Loucy (cell line): Measurements from ENCODE around the gene EFNB2.

Experiments
- H2AFZ ChIP-seq: fragments of 200-600 bp; sonication (generic); 2 replicates; pipeline ENCODE4 v1.6.0; 2016; ENCODE audit warnings: antibody characterized with exemption, mild to moderate bottlenecking, low read length, moderate library complexity
- H3F3A ChIP-seq: fragments of 200-600 bp; 2 replicates; pipeline ENCODE4 v1.6.0; 2016; ENCODE audit warnings: antibody characterized with exemption, low read depth, mild to moderate bottlenecking
- H3K27me3 ChIP-seq: fragments of 200-600 bp; sonication (generic); 2 replicates; pipeline ENCODE4 v1.6.1; 2014; ENCODE audit warnings: low read length, mild to moderate bottlenecking; ENCODE audit not compliant: insufficient read depth, poor library complexity, severe bottlenecking
- H3K36me3 ChIP-seq: fragments of 200-600 bp; sonication (generic); 2 replicates; pipeline ENCODE4 v1.6.1; 2016; ENCODE audit warnings: low read length; ENCODE audit not compliant: insufficient read depth
- H3K4me1 ChIP-seq: fragments of 200-600 bp; sonication (generic); 2 replicates; pipeline ENCODE4 v1.5.1; 2014; ENCODE audit warnings: low read length, mild to moderate bottlenecking; ENCODE audit not compliant: insufficient read depth, poor library complexity, severe bottlenecking
- H3K4me2 ChIP-seq: fragments of 200-600 bp; sonication (generic); 2 replicates; pipeline ENCODE4 v1.6.0; 2014; ENCODE audit warnings: antibody characterized with exemption, low read length, low read depth, mild to moderate bottlenecking; ENCODE audit not compliant: poor library complexity, severe bottlenecking
- H3K4me3 ChIP-seq: fragments of 200-600 bp; sonication (generic); 2 replicates; pipeline ENCODE4 v1.5.1; 2014; ENCODE audit warnings: low read length, mild to moderate bottlenecking, mixed read lengths; ENCODE audit not compliant: poor library complexity, severe bottlenecking
- H3K79me2 ChIP-seq: fragments of 200-600 bp; sonication (generic); 2 replicates; pipeline ENCODE4 v1.6.1; 2014; ENCODE audit warnings: low read length; ENCODE audit not compliant: insufficient read depth
- H3K9ac ChIP-seq: fragments of 200-600 bp; sonication (generic); 2 replicates; pipeline ENCODE4 v1.6.0; 2014; ENCODE audit warnings: mild to moderate bottlenecking, low read depth, low read length, moderate library complexity; ENCODE audit not compliant: poor library complexity, severe bottlenecking
- H3K9me2 ChIP-seq: fragments of 200-600 bp; sonication (generic); replicated peaks from 2 replicates; pipeline ENCODE4 v1.6.1; 2016; ENCODE audit warnings: low read depth, low read length, mixed read lengths
- H3K9me3 ChIP-seq: fragments of 200-600 bp; sonication (generic); 2 replicates; pipeline ENCODE4 v1.6.1; 2014; ENCODE audit warnings: mild to moderate bottlenecking, antibody characterized with exemption, low read length, low read depth; ENCODE audit not compliant: insufficient read depth
- H4K20me1 ChIP-seq: fragments of 200-600 bp; sonication (generic); 2 replicates; pipeline ENCODE4 v1.6.0; 2014; ENCODE audit warnings: antibody characterized with exemption, low read length, mild to moderate bottlenecking; ENCODE audit not compliant: insufficient read depth, poor library complexity, severe bottlenecking
- CTCF ChIP-seq: fragments of 200-600 bp; sonication (generic); conservative IDR thresholded peaks from 2 replicates; pipeline ENCODE4 v1.5.1; 2014; ENCODE audit warnings: mild to moderate bottlenecking, antibody characterized with exemption, low read length
- EZH2phosphoT487 ChIP-seq: fragments of 200-600 bp; IDR thresholded peaks from 2 replicates; pipeline ENCODE4 v1.6.1; 2018; ENCODE audit warnings: antibody characterized with exemption, mild to moderate bottlenecking, moderate library complexity, borderline replicate concordance

Gene EFNB2

GRCh38 chr13:106514928-106515634 lies 20.4 kb downstream of the EFNB2 start:
- Histone ChIP-seq H3K9me3 (no peaks in the 10 kb centered on the region), H3K4me2 (no peak overlapping the region), H3K9ac (no peak overlapping the region), H3K4me1 (no peaks in the 10 kb centered on the region), H3F3A (no peaks in the 10 kb centered on the region), H3K4me3 (no peak overlapping the region), H3K27me3 (no peaks in the 10 kb centered on the region), H3K9me2 (no peaks in the 10 kb centered on the region), H2AFZ (no peak overlapping the region), H4K20me1 (no peaks in the 10 kb centered on the region), H3K36me3 (no peaks in the 10 kb centered on the region), H3K79me2 (no peaks in the 10 kb centered on the region)
- TF ChIP-seq EZH2phosphoT487 (no peak), CTCF (no peak)

GRCh38 chr13:106513025-106513983 lies 22.2 kb downstream of the EFNB2 start:
- no peak overlapping the region for H2AFZ ChIP-seq
- H3K9me3 ChIP-seq, result no peaks in the 10 kb centered on the region
- no peak overlapping the region for H3K4me2 ChIP-seq
- H3K36me3 ChIP-seq, result no peaks in the 10 kb centered on the region
- no peak for TF ChIP-seq EZH2phosphoT487
- no peak for TF ChIP-seq CTCF
- no peaks in the 10 kb centered on the region for H3F3A ChIP-seq
- peaks cover 3% of the 10 kb centered on the region for H3K4me1 ChIP-seq
- no peak overlapping the region for H3K4me3 ChIP-seq
- H3K9me2 ChIP-seq, result no peaks in the 10 kb centered on the region
- no peaks in the 10 kb centered on the region for H3K27me3 ChIP-seq
- no peaks in the 10 kb centered on the region for H3K79me2 ChIP-seq
- no peak overlapping the region for H3K9ac ChIP-seq
- no peaks in the 10 kb centered on the region for H4K20me1 ChIP-seq

- Histone ChIP-seq H3F3A (no peaks in the 10 kb centered on the region), H3K27me3 (no peaks in the 10 kb centered on the region), H3K4me1 (peaks cover 11% of the 10 kb centered on the region), H3K79me2 (no peaks in the 10 kb centered on the region), H3K4me3 (peak overlapping the region; percentile 1), H3K4me2 (peak overlapping the region; percentile 48), H3K36me3 (no peaks in the 10 kb centered on the region), H2AFZ (peak overlapping the region; percentile 50; the same call in 1 of the 2 replicates), H4K20me1 (no peaks in the 10 kb centered on the region), H3K9me3 (no peaks in the 10 kb centered on the region), H3K9me2 (no peaks in the 10 kb centered on the region), H3K9ac (peak overlapping the region; percentile 26)
- TF ChIP-seq EZH2phosphoT487 (no peak), CTCF (no peak)
These were observed 27.7 kb downstream of the EFNB2 start for GRCh38 chr13:106507560-106508274.
